ENCODE data around the gene SEPHS1. TPM values are rescaled to one million over a fixed set of nuclear protein-coding genes. Genes with fewer than 3 reads are reported as not detected.

Gene SEPHS1, protein sequence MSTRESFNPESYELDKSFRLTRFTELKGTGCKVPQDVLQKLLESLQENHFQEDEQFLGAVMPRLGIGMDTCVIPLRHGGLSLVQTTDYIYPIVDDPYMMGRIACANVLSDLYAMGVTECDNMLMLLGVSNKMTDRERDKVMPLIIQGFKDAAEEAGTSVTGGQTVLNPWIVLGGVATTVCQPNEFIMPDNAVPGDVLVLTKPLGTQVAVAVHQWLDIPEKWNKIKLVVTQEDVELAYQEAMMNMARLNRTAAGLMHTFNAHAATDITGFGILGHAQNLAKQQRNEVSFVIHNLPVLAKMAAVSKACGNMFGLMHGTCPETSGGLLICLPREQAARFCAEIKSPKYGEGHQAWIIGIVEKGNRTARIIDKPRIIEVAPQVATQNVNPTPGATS
- total RNA-seq (2012; rRNA removed), result 18.6 and 22.6 TPM in 2 replicates

DNA sequence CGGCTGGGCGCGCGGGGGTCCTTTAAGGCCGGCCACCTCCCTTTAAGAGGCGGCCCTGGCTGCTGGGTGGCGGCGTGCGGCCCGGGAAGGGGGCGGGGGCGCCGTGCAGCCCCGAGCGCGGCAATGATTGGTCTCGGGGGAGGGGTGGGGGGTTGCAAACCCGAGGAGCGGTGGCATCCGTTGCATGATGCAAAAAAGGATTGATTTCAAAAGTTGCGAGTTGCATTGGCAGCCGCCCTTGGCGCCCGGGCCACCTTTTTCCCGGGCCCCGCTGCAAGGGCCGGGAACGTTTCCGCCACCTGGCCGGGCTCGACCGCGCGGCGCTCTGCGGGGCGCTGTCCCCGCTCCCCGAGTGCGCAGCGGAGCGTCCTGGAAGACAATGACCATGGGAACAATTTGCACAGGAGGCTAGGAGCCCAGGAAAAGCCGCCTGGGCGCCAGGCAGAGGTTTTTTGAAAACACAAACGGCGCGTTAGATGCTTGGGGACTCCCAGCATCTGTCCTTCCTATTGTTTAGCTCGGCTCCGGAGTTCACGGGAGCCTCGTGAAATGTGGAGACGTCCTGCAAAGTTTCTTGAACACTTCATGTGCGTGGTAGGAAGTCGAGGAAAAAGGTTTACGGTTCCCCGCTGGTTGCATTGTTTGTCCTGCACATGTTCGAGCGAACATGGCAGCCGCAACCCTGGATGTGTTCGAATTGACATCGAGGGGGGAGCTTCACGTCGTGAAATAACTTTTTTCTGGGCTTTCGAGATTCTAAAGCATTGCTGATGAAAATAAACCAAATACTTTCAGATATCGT, at the start of gene SEPHS1:
Gene SEPHS1, minus strand, starts transcription at position 78 of the 802 bp plus-strand sequence. CDS start 3,343 bp downstream, outside the sequence.
- Histone ChIP-seq H3K4me3 (ENCODE audit: low read length) (peak within 1 kb of the TSS; percentile 76), H3K9me3 (replicated peaks; ENCODE audit: low read length) (no peaks in the 10 kb centered on the region), H3K27me3 (ENCODE audit: control insufficient read depth, insufficient read depth, low read length) (peaks cover 20% of the 10 kb centered on the region), H3K4me1 (ENCODE audit: control insufficient read depth, insufficient read depth, low read length) (peaks cover 22% of the 10 kb centered on the region), H3K4me2 (ENCODE audit: low read length) (peak within 1 kb of the TSS; percentile 91), H3K9ac (ENCODE audit: low read depth, low read length) (peak within 1 kb of the TSS; percentile 95), H3K36me3 (ENCODE audit: insufficient read depth, low read length) (no peaks in the 10 kb centered on the region)

DNA sequence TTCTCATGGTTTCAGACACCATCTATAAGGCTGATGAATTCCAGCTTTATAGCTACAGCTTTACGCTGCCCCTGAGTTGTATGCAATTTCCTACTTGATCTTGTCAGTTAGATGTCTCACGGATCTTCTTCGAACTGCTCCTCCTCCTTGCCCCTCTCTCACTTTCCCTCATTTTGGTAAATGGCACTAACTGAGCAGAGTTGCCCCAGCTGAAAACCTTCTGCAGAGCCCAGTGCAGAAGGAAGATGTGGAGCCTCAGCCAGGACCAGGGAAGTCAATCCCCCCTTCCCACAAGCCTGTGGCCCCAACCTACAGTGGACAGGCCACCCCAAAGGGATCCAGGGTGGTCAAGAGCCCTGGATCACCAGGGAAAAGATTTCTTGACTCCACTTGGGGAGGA, 49.0 kb upstream of the SEPHS1 start:
- Histone ChIP-seq H3K4me1 (ENCODE audit: control insufficient read depth, insufficient read depth, low read length) (no peaks in the 10 kb centered on the region), H3K4me2 (ENCODE audit: low read length) (no peak overlapping the region), H3K36me3 (ENCODE audit: insufficient read depth, low read length) (no peaks in the 10 kb centered on the region), H3K27me3 (ENCODE audit: control insufficient read depth, insufficient read depth, low read length) (peaks cover 18% of the 10 kb centered on the region), H3K9ac (ENCODE audit: low read depth, low read length) (no peak overlapping the region), H3K9me3 (replicated peaks; ENCODE audit: low read length) (no peaks in the 10 kb centered on the region), H3K4me3 (ENCODE audit: low read length) (no peak overlapping the region)

DNA sequence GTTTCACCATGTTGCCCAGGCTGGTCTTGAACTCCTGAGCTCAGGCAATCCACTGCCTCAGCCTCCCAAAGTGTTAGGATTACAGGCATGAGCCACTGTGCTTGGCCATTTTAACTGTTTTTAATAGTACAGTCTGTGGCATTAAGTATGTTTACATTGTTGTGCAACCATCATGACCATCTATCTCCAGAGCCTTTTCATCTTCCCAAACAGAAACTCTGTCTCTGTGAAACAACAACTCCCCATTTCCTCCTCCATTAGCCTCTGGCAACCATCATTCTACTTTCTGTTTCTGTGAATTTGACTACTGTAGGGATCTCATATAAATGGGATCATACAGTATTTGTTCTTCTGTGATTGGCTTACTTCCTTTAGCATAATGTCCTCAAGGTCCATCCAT, 48.3 kb upstream of the SEPHS1 start:
- no peak overlapping the region for H3K4me2 ChIP-seq (ENCODE audit: low read length)
- H3K9ac ChIP-seq (ENCODE audit: low read depth, low read length), result no peak overlapping the region
- no peaks in the 10 kb centered on the region for H3K4me1 ChIP-seq (ENCODE audit: control insufficient read depth, insufficient read depth, low read length)
- no peak overlapping the region for H3K4me3 ChIP-seq (ENCODE audit: low read length)
- no peaks in the 10 kb centered on the region for H3K36me3 ChIP-seq (ENCODE audit: insufficient read depth, low read length)
- H3K27me3 ChIP-seq (ENCODE audit: control insufficient read depth, insufficient read depth, low read length), result peaks cover 19% of the 10 kb centered on the region
- no peaks in the 10 kb centered on the region for H3K9me3 ChIP-seq (replicated peaks; ENCODE audit: low read length)

DNA sequence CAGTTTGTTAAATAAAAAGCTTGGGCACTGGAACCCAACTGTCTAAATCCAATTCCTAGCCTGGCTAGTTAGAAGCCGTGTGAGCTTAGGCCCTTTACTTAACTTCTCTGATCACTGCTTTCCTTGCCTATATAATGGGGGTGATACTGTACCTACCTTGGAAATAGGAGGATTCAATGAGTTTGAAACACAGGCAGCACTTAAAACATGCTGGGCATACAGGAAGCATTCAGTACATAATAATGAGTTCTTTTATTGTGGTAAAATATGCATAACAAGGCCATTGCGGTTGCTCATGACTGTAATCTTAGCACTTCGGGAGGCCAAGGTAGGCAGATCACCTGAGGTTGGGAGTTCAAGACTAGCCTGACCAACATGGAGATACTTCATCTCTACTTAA, 47.4 kb upstream of the SEPHS1 start:
- peaks cover 24% of the 10 kb centered on the region for H3K27me3 ChIP-seq (ENCODE audit: control insufficient read depth, insufficient read depth, low read length)
- no peak overlapping the region for H3K4me3 ChIP-seq (ENCODE audit: low read length)
- H3K9ac ChIP-seq (ENCODE audit: low read depth, low read length), result no peak overlapping the region
- H3K4me1 ChIP-seq (ENCODE audit: control insufficient read depth, insufficient read depth, low read length), result no peaks in the 10 kb centered on the region
- no peaks in the 10 kb centered on the region for H3K36me3 ChIP-seq (ENCODE audit: insufficient read depth, low read length)
- no peaks in the 10 kb centered on the region for H3K9me3 ChIP-seq (replicated peaks; ENCODE audit: low read length)
- no peak overlapping the region for H3K4me2 ChIP-seq (ENCODE audit: low read length)

- H3K4me3 ChIP-seq (ENCODE audit: low read length), result no peak overlapping the region
- H3K27me3 ChIP-seq (ENCODE audit: control insufficient read depth, insufficient read depth, low read length), result peaks cover 21% of the 10 kb centered on the region
- no peaks in the 10 kb centered on the region for H3K36me3 ChIP-seq (ENCODE audit: insufficient read depth, low read length)
- H3K9ac ChIP-seq (ENCODE audit: low read depth, low read length), result no peak overlapping the region
- no peaks in the 10 kb centered on the region for H3K9me3 ChIP-seq (replicated peaks; ENCODE audit: low read length)
- no peaks in the 10 kb centered on the region for H3K4me1 ChIP-seq (ENCODE audit: control insufficient read depth, insufficient read depth, low read length)
- no peak overlapping the region for H3K4me2 ChIP-seq (ENCODE audit: low read length)
These were observed 45.5 kb upstream of the SEPHS1 start for GRCh38 chr10:13393640-13394039.

GRCh38 chr10:13392701-13393100, 44.6 kb upstream of the SEPHS1 start:
- Histone ChIP-seq H3K27me3 (ENCODE audit: control insufficient read depth, insufficient read depth, low read length) (peaks cover 21% of the 10 kb centered on the region), H3K4me3 (ENCODE audit: low read length) (no peak overlapping the region), H3K9ac (ENCODE audit: low read depth, low read length) (no peak overlapping the region), H3K4me1 (ENCODE audit: control insufficient read depth, insufficient read depth, low read length) (no peaks in the 10 kb centered on the region), H3K36me3 (ENCODE audit: insufficient read depth, low read length) (no peaks in the 10 kb centered on the region), H3K4me2 (ENCODE audit: low read length) (no peak overlapping the region), H3K9me3 (replicated peaks; ENCODE audit: low read length) (no peaks in the 10 kb centered on the region)

- no peaks in the 10 kb centered on the region for H3K9me3 ChIP-seq (replicated peaks; ENCODE audit: low read length)
- H3K36me3 ChIP-seq (ENCODE audit: insufficient read depth, low read length), result no peaks in the 10 kb centered on the region
- H3K27me3 ChIP-seq (ENCODE audit: control insufficient read depth, insufficient read depth, low read length), result peaks cover 21% of the 10 kb centered on the region
- no peak overlapping the region for H3K9ac ChIP-seq (ENCODE audit: low read depth, low read length)
- H3K4me2 ChIP-seq (ENCODE audit: low read length), result peak overlapping the region; percentile 24
- H3K4me1 ChIP-seq (ENCODE audit: control insufficient read depth, insufficient read depth, low read length), result peaks cover 7% of the 10 kb centered on the region
- H3K4me3 ChIP-seq (ENCODE audit: low read length), result no peak overlapping the region
These were observed 42.8 kb upstream of the SEPHS1 start for GRCh38 chr10:13390604-13391522.

- Histone ChIP-seq H3K36me3 (ENCODE audit: insufficient read depth, low read length) (no peaks in the 10 kb centered on the region), H3K4me1 (ENCODE audit: control insufficient read depth, insufficient read depth, low read length) (peaks cover 7% of the 10 kb centered on the region), H3K4me3 (ENCODE audit: low read length) (no peak overlapping the region), H3K9ac (ENCODE audit: low read depth, low read length) (no peak overlapping the region), H3K27me3 (ENCODE audit: control insufficient read depth, insufficient read depth, low read length) (peaks cover 18% of the 10 kb centered on the region), H3K4me2 (ENCODE audit: low read length) (no peak overlapping the region), H3K9me3 (replicated peaks; ENCODE audit: low read length) (no peaks in the 10 kb centered on the region)
These were observed 40.6 kb upstream of the SEPHS1 start for GRCh38 chr10:13388478-13389230.

GRCh38 chr10:13386021-13386420, 37.9 kb upstream of the SEPHS1 start:
- Histone ChIP-seq H3K36me3 (ENCODE audit: insufficient read depth, low read length) (no peaks in the 10 kb centered on the region), H3K9me3 (replicated peaks; ENCODE audit: low read length) (no peaks in the 10 kb centered on the region), H3K4me1 (ENCODE audit: control insufficient read depth, insufficient read depth, low read length) (peaks cover 16% of the 10 kb centered on the region), H3K4me2 (ENCODE audit: low read length) (peak overlapping the region; percentile 58), H3K9ac (ENCODE audit: low read depth, low read length) (no peak overlapping the region), H3K4me3 (ENCODE audit: low read length) (peak overlapping the region; percentile 31), H3K27me3 (ENCODE audit: control insufficient read depth, insufficient read depth, low read length) (peaks cover 29% of the 10 kb centered on the region)

DNA sequence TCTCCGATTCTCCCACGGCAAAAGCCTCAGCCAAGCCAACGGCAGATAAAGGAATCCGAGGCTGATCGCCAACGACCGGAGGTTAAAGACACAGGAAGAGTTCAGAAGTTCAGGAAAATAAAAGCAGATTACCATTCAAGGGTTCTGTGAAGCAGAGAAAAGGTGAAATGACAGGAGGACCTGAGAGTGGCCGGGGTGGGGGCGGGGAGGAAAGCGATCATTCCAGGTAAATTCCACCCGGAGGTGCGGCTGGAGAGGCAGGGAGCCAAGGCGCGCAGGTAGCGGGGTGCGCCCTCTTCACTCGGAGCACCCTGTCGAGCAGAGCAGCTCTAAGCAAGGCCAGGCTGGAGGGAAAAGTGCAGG, 35.3 kb upstream of the SEPHS1 start:
- Histone ChIP-seq H3K4me1 (ENCODE audit: control insufficient read depth, insufficient read depth, low read length) (peaks cover 16% of the 10 kb centered on the region), H3K4me3 (ENCODE audit: low read length) (peak overlapping the region; percentile 52), H3K36me3 (ENCODE audit: insufficient read depth, low read length) (no peaks in the 10 kb centered on the region), H3K9me3 (replicated peaks; ENCODE audit: low read length) (no peaks in the 10 kb centered on the region), H3K9ac (ENCODE audit: low read depth, low read length) (no peak overlapping the region), H3K4me2 (ENCODE audit: low read length) (peak overlapping the region; percentile 82), H3K27me3 (ENCODE audit: control insufficient read depth, insufficient read depth, low read length) (peaks cover 24% of the 10 kb centered on the region)
